KMS-11 (cell line): ENCODE data around the gene HCN4.

Source experiments
- H2AFZ ChIP-seq: fragments of 200-600 bp; sonication (generic); 2 replicates; pipeline ENCODE4 v1.6.1; 2016; ENCODE audit warnings: antibody characterized with exemption, mixed run types, low read depth
- H3K27ac ChIP-seq: fragments of 200-600 bp; sonication (generic); 2 replicates; pipeline ENCODE4 v1.6.1; 2016; ENCODE audit warnings: mild to moderate bottlenecking, mixed run types
- H3K27me3 ChIP-seq: fragments of 200-600 bp; sonication (generic); 2 replicates; pipeline ENCODE4 v1.6.1; 2017; ENCODE audit warnings: mild to moderate bottlenecking, low read depth, mixed run types, moderate library complexity; ENCODE audit not compliant: insufficient read depth
- H3K36me3 ChIP-seq: fragments of 200-600 bp; sonication (generic); 2 replicates; pipeline ENCODE4 v1.6.1; 2017; ENCODE audit warnings: mild to moderate bottlenecking, mixed run types; ENCODE audit not compliant: insufficient read depth
- H3K4me1 ChIP-seq: fragments of 200-600 bp; sonication (generic); 2 replicates; pipeline ENCODE4 v1.6.1; 2016; ENCODE audit warnings: mild to moderate bottlenecking, low read depth, mixed run types; ENCODE audit not compliant: poor library complexity, severe bottlenecking
- H3K4me2 ChIP-seq: fragments of 200-600 bp; sonication (generic); 2 replicates; pipeline ENCODE4 v1.7.0; 2016; ENCODE audit warnings: mild to moderate bottlenecking, mixed run types
- H3K4me3 ChIP-seq: fragments of 200-600 bp; sonication (generic); IDR thresholded peaks from 2 replicates; pipeline ENCODE4 v1.6.1; 2017; ENCODE audit warnings: low read depth, low read length, mixed read lengths; ENCODE audit not compliant: insufficient read depth
- H3K79me2 ChIP-seq: fragments of 200-600 bp; sonication (generic); 2 replicates; pipeline ENCODE4 v1.6.1; 2016; ENCODE audit warnings: low read depth, mixed run types; ENCODE audit not compliant: insufficient read depth
- H3K9ac ChIP-seq: fragments of 200-600 bp; sonication (generic); 2 replicates; pipeline ENCODE4 v1.6.1; 2016; ENCODE audit warnings: mild to moderate bottlenecking, mixed run types
- H4K20me1 ChIP-seq: fragments of 200-600 bp; sonication (generic); 2 replicates; pipeline ENCODE4 v1.6.1; 2016; ENCODE audit warnings: mild to moderate bottlenecking, mixed run types; ENCODE audit not compliant: insufficient read depth
- TF ChIP-seq, protein P1 (sequence below): fragments of 200-600 bp; sonication (generic); conservative IDR thresholded peaks from 2 replicates; pipeline ENCODE4 v1.6.1; 2017; ENCODE audit warnings: low read depth, mild to moderate bottlenecking, antibody characterized with exemption, low read length, moderate library complexity, mixed read lengths

Gene HCN4

DNA sequence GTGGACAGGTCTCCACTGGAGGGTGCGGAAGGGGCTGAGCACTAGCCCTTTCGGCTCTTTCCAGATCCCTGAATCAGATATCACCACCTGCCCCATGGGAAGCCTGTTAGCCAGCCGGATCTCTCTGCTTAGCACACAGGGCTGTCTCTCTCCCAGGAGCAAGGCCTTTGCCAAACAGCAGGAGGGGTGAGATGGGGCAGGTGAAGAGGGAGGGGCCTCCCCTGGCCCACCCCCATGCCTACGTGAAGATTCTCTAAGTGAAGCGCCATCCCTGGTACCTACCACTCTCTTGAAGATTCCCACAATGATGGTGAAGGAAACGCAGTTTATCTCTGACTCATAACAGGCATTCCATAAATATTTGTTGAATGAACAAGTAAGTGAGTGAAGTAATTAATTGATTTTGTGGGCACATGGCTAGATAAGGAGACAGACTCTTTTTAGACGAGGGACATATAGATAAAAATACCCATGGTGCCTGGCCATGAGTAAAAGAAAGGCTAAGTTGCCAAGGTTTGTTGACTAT is 19.6 kb upstream of the HCN4 start:
- no peaks in the 10 kb centered on the region for H4K20me1 ChIP-seq
- H3K4me2 ChIP-seq: no peak overlapping the region
- H3K4me1 ChIP-seq: no peaks in the 10 kb centered on the region
- no peak overlapping the region for H3K9ac ChIP-seq
- no peaks in the 10 kb centered on the region for H3K79me2 ChIP-seq
- no peaks in the 10 kb centered on the region for H3K36me3 ChIP-seq
- no peak overlapping the region for H2AFZ ChIP-seq
- H3K4me3 ChIP-seq: no peak overlapping the region
- TF ChIP-seq, protein P1, sequence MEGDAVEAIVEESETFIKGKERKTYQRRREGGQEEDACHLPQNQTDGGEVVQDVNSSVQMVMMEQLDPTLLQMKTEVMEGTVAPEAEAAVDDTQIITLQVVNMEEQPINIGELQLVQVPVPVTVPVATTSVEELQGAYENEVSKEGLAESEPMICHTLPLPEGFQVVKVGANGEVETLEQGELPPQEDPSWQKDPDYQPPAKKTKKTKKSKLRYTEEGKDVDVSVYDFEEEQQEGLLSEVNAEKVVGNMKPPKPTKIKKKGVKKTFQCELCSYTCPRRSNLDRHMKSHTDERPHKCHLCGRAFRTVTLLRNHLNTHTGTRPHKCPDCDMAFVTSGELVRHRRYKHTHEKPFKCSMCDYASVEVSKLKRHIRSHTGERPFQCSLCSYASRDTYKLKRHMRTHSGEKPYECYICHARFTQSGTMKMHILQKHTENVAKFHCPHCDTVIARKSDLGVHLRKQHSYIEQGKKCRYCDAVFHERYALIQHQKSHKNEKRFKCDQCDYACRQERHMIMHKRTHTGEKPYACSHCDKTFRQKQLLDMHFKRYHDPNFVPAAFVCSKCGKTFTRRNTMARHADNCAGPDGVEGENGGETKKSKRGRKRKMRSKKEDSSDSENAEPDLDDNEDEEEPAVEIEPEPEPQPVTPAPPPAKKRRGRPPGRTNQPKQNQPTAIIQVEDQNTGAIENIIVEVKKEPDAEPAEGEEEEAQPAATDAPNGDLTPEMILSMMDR: no peak
- H3K27ac ChIP-seq: no peak overlapping the region
- H3K27me3 ChIP-seq: 0 out of 2 replicates have a peak, but pooled peaks cover 8% of the 10 kb centered on the region

DNA sequence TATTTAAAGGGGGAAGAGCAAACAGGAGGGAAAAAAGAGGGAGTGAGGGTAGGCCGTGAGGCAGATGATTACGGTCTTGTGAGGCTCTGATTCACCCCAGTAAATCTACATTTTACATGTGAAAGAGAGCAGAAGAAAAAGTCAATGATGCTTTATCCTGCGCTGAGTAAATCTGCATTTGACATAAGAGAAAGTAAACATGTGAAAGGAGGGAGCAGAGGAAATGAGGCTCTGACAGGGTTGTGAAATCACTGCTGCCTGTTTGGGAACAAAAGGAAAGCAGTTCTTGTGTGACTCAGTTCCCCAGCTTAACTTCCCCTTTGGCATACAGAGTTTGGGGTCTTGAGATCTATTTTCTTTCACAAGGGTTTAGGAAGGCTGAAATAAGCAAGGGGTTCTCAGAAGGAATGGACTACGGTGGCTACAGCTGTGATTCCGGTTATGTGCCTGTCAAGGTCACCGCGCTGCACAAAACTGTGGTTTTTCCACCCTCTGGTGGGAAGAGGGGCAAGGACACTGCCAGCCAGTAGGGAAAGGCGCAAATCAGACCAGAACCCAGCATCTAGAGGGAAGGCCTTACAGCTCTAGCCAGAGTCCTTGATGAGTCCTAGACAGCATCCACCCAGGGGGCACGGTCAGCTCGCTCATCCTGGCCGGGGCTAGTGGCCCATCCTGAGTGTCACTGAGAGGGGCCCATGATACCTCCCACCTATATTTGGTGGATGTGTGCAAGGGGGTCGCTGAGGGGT is 18.9 kb upstream of the HCN4 start:
- Histone ChIP-seq H3K9ac (no peak overlapping the region), H3K4me1 (no peaks in the 10 kb centered on the region), H3K4me2 (no peak overlapping the region), H2AFZ (no peak overlapping the region), H3K79me2 (no peaks in the 10 kb centered on the region), H3K36me3 (no peaks in the 10 kb centered on the region), H3K4me3 (no peak overlapping the region), H3K27ac (no peak overlapping the region), H3K27me3 (0 out of 2 replicates have a peak, but pooled peaks cover 3% of the 10 kb centered on the region), H4K20me1 (no peaks in the 10 kb centered on the region)
- TF ChIP-seq, protein P1: no peak

DNA sequence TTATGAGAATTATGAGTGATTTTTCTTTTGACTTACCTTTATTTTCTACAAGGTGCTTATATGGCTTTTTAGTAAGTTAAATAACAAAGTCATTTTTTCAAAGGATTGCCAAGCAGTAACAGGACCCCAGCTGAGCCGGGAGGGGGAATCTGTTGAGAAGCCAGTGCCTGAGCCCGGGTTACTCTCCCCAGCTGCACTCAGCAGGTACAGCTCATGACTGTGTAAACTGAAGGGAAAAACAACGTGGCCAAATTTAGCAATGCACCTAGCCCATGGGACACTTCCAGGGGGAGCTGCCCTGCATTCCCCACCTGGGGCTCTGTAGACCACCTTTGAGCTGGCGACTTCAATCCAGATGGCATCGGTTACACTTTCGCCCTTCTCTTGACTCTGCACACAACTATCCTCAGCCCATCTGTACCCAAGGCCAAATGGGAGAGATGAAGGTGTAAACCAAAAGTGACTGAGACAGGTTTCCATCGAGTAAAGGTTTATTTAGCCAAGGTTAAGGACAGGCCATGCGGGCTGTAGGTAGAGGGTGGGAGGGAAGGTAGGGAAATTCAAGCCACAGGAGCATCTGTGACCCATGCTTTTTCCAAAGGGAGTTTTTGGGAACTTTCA is 18.2 kb upstream of the HCN4 start:
- no peaks in the 10 kb centered on the region for H3K79me2 ChIP-seq
- no peaks in the 10 kb centered on the region for H3K4me1 ChIP-seq
- no peak overlapping the region for H3K4me2 ChIP-seq
- H2AFZ ChIP-seq: no peak overlapping the region
- no peaks in the 10 kb centered on the region for H3K36me3 ChIP-seq
- H3K9ac ChIP-seq: no peak overlapping the region
- TF ChIP-seq, protein P1: no peak
- no peaks in the 10 kb centered on the region for H4K20me1 ChIP-seq
- H3K4me3 ChIP-seq: no peak overlapping the region
- H3K27ac ChIP-seq: no peak overlapping the region
- 0 out of 2 replicates have a peak, but pooled peaks cover 2% of the 10 kb centered on the region for H3K27me3 ChIP-seq

DNA sequence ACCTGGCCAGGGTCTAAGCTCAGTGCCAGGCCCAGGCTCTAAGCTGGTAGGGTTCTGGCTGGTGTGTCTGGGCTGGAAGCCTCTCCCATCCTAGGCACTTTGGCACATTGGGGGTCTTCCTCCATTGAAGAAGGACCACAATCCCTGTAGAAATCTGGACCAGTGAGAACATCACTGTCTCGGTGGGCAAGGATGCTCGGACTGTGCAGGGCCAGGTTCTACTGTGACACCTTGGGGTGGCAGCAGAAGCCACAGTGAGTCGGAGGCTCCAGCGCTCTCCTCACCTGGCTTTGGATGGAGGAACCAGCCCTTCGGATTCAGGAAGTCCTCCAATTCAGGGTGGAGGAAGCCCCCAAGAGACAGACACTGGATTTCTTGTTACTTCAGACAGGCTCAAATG is 17.5 kb upstream of the HCN4 start:
- Histone ChIP-seq H2AFZ (no peak overlapping the region), H3K4me1 (no peaks in the 10 kb centered on the region), H3K4me3 (no peak overlapping the region), H3K9ac (no peak overlapping the region), H3K79me2 (no peaks in the 10 kb centered on the region), H3K4me2 (no peak overlapping the region), H3K27ac (no peak overlapping the region), H3K36me3 (no peaks in the 10 kb centered on the region), H4K20me1 (no peaks in the 10 kb centered on the region), H3K27me3 (no peaks in the 10 kb centered on the region)
- TF ChIP-seq, protein P1: no peak
